Mesothelial cell of epicardium (in vitro differentiated cells): ENCODE data around the gene TUG1. TPM values are rescaled to one million over a fixed set of nuclear protein-coding genes. Genes with fewer than 3 reads are reported as not detected.

Experiments used
- DNase-seq, 2 experiments: peaks; one replicate each; pipeline ENCODE4 v3.0.0; 2021; ENCODE audit warnings: low spot score in 2 of 2; ENCODE audit not compliant: unreplicated experiment in 2 of 2
- H3K27ac Mint-ChIP-seq: 2 replicates; pipeline ENCODE4 v1.8.0; 2021; ENCODE audit warnings: mixed read lengths
- H3K27me3 Mint-ChIP-seq: 2 replicates; pipeline ENCODE4 v1.8.0; 2021; ENCODE audit warnings: low read depth, mixed read lengths
- H3K36me3 Mint-ChIP-seq: 2 replicates; pipeline ENCODE4 v1.8.0; 2021; ENCODE audit warnings: mixed read lengths
- H3K4me1 Mint-ChIP-seq: 2 replicates; pipeline ENCODE4 v1.8.0; 2021; ENCODE audit warnings: mixed read lengths
- H3K4me3 Mint-ChIP-seq: 2 replicates; pipeline ENCODE4 v1.8.0; 2021; ENCODE audit warnings: mild to moderate bottlenecking, moderate library complexity, mixed read lengths
- H3K9me3 Mint-ChIP-seq: 2 replicates; pipeline ENCODE4 v1.8.0; 2021; ENCODE audit warnings: mixed read lengths
- total RNA-seq: library from RNA; stranded (reverse); gene quantifications from 3 replicates; pipeline ENCODE4 v1.2.1, GENCODE V29; 2021
- TF ChIP-seq, protein P1 (sequence below): fragments of 200-600 bp; sonication (generic); IDR thresholded peaks from one replicate; pipeline ENCODE4 v1.5.0; 2021; ENCODE audit warnings: antibody characterized with exemption; ENCODE audit not compliant: unreplicated experiment

TUG1 gene
- total RNA-seq, 1 donor from 2014 or later: 183 TPM

DNA sequence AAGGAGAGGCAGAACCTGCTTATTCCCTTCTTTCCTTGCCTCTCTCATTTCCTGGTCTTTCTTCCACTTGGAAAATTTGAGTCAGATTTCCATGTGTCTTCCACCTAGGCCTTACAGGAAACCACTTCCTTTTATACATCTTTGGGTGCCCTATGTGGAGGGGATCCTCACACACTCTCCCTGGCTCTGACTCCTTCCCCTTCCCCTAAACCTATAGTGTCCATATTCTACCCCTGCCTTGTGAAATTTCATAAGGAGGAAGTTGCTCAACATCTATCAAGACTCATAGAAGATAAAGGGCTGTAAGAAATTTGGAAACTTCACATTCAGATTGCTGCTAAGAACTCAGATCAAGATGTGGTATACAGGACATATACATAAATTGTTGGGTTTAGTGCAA lies 20.4 kb downstream of the TUG1 start:
- Mint-ChIP-seq H3K4me1 (no peaks in the 10 kb centered on the region), H3K27me3 (no peaks in the 10 kb centered on the region), H3K9me3 (peaks cover 49% of the 10 kb centered on the region), H3K27ac (no peak overlapping the region), H3K36me3 (peaks cover 33% of the 10 kb centered on the region), H3K4me3 (no peak overlapping the region)
- no peak for DNase-seq
- TF ChIP-seq, protein P1, sequence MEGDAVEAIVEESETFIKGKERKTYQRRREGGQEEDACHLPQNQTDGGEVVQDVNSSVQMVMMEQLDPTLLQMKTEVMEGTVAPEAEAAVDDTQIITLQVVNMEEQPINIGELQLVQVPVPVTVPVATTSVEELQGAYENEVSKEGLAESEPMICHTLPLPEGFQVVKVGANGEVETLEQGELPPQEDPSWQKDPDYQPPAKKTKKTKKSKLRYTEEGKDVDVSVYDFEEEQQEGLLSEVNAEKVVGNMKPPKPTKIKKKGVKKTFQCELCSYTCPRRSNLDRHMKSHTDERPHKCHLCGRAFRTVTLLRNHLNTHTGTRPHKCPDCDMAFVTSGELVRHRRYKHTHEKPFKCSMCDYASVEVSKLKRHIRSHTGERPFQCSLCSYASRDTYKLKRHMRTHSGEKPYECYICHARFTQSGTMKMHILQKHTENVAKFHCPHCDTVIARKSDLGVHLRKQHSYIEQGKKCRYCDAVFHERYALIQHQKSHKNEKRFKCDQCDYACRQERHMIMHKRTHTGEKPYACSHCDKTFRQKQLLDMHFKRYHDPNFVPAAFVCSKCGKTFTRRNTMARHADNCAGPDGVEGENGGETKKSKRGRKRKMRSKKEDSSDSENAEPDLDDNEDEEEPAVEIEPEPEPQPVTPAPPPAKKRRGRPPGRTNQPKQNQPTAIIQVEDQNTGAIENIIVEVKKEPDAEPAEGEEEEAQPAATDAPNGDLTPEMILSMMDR: no peak

DNA sequence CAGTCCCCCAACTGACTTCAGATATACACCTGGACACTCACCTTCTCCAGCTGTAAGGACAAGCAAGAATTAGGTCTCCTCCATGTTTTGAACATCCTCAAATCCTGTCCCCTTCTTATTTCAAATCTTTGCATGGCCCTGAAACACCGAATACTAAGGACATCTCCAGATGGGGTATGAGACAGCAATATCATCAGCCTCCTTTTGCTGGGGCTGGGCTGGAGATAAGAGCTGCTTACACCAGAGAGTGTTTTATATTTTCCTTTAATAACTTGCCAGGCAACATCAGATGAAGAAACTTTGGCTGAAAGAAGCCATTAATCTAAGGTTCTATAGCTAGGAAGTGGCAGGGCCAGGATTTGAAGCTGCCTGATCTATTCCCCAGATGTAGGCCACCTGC lies 21.6 kb downstream of the TUG1 start:
- no peak for DNase-seq
- Mint-ChIP-seq H3K4me3 (no peak overlapping the region), H3K27ac (no peak overlapping the region), H3K4me1 (no peaks in the 10 kb centered on the region), H3K9me3 (peaks cover 50% of the 10 kb centered on the region), H3K36me3 (peaks cover 33% of the 10 kb centered on the region), H3K27me3 (no peaks in the 10 kb centered on the region)
- TF ChIP-seq, protein P1: no peak

GRCh38 chr22:30992565-30992964 lies 23.5 kb downstream of the TUG1 start:
- H3K9me3 Mint-ChIP-seq: peaks cover 42% of the 10 kb centered on the region
- peaks cover 27% of the 10 kb centered on the region for H3K36me3 Mint-ChIP-seq
- no peak for DNase-seq
- TF ChIP-seq, protein P1: no peak
- H3K27me3 Mint-ChIP-seq: no peaks in the 10 kb centered on the region
- H3K4me1 Mint-ChIP-seq: no peaks in the 10 kb centered on the region
- H3K4me3 Mint-ChIP-seq: no peak overlapping the region
- no peak overlapping the region for H3K27ac Mint-ChIP-seq

GRCh38 chr22:30994960-30995359 lies 25.9 kb downstream of the TUG1 start:
- Mint-ChIP-seq H3K27ac (no peak overlapping the region), H3K4me1 (no peaks in the 10 kb centered on the region), H3K4me3 (no peak overlapping the region), H3K9me3 (peaks cover 26% of the 10 kb centered on the region), H3K36me3 (peaks cover 18% of the 10 kb centered on the region), H3K27me3 (no peaks in the 10 kb centered on the region)
- DNase-seq: no peak
- TF ChIP-seq, protein P1: no peak

DNA sequence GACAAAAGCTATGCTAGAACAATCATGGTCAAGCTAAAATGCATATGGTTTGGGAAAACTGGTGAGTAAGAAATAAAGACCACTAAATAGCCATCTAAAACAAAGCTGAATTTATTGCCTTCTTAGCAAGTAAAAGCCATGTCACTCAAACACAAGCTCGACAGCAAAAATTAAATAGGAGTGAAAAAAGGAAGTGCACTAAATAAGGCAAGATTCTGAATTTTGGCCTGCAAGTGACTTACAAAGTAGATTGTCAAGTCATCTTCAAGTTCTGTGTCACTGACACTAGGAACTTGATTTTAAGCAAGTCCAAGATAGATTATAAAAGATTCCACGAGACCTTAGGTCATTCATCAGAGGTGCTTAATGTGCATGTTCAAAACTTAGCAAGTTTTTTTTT lies 27.4 kb downstream of the TUG1 start:
- TF ChIP-seq, protein P1: no peak
- DNase-seq: no peak
- H3K4me3 Mint-ChIP-seq: no peak overlapping the region
- H3K4me1 Mint-ChIP-seq: no peaks in the 10 kb centered on the region
- peaks cover 14% of the 10 kb centered on the region for H3K9me3 Mint-ChIP-seq
- peaks cover 10% of the 10 kb centered on the region for H3K36me3 Mint-ChIP-seq
- no peaks in the 10 kb centered on the region for H3K27me3 Mint-ChIP-seq
- no peak overlapping the region for H3K27ac Mint-ChIP-seq

DNA sequence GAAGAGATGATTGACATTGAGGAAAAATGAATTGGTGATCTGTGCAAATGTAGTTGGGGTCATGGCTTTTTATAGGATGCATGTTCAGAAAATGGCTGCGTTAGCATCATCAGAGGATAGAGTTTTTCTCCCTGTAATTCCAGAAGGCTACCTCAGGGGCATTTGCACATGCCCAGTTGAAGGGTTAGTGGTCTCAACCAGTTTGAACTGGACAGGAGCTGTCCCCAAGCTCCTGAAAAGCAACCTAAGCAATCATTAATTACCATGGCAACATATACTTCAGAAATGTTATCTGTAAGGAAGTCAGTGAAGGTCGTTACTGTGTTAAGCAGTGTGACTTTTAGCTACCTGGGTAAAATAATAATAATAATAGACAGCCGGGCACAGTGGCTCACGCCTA lies 29.3 kb downstream of the TUG1 start:
- no peak overlapping the region for H3K27ac Mint-ChIP-seq
- no peaks in the 10 kb centered on the region for H3K4me1 Mint-ChIP-seq
- no peak overlapping the region for H3K4me3 Mint-ChIP-seq
- TF ChIP-seq, protein P1: no peak
- H3K9me3 Mint-ChIP-seq: peaks cover 11% of the 10 kb centered on the region
- peaks cover 6% of the 10 kb centered on the region for H3K36me3 Mint-ChIP-seq
- no peak for DNase-seq
- H3K27me3 Mint-ChIP-seq: no peaks in the 10 kb centered on the region
